ENCODE measurements around the gene GRIN2A.

GRIN2A gene

DNA sequence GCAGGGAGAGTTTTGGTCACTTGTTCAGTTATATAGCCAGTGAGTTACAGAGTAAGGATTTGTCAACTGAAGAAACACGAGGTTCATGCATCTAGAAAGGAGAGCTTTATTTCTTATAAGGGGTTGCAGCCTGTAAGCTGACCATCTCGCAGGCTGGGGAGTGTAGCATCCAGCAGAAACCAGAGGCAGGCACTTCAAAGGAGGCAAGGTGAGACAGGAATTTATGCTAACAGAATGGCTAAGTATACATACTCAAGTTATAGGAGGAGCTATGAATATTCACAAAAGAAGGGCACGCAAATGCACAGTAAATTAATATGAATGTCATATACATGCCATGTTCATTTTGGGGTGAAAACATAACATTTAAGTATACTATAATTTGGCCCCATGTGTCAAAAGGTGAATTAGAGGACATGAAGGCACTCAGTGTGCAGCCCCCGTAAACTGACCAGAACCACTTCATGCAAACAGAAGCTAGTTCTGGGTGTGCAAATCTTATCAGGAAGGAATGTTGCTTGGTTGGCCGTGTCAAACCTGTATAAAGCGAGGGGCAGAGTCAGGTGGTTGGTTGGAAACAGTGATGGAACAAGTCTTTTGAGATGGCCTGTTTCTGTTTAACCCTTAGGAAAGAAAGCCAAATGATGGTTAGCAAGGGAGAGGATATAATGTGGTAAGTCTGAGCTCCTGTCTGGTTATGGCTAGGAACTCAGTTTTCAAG is 97.0 kb downstream of the GRIN2A start:
- no peak overlapping the region for H3K27ac ChIP-seq (ENCODE audit: low read depth, low read length)
- H3K4me1 ChIP-seq (ENCODE audit: control insufficient read depth in 5 of 5, insufficient read depth in 5 of 5, low read length in 5 of 5), result peaks cover 2 to 14% (median 12%) of the 10 kb centered on the region in 5 donors
- H3K36me3 ChIP-seq (ENCODE audit: control insufficient read depth in 5 of 5, insufficient read depth in 5 of 5, low read length in 5 of 5), result no peaks in the 10 kb centered on the region
- H3K27me3 ChIP-seq (ENCODE audit: control insufficient read depth in 5 of 5, insufficient read depth in 4 of 5, low read length in 5 of 5), result peaks cover 0 to 3% (median 3%) of the 10 kb centered on the region in 5 donors
- no peaks in the 10 kb centered on the region for H3K9me3 ChIP-seq (ENCODE audit: control insufficient read depth in 5 of 5, low read length in 5 of 5)
- no peak overlapping the region for H3K9ac ChIP-seq (ENCODE audit: low read length in 5 of 5)
- no peak overlapping the region for H3K4me3 ChIP-seq (ENCODE audit: low read depth in 1 of 5, low read length in 5 of 5)

DNA sequence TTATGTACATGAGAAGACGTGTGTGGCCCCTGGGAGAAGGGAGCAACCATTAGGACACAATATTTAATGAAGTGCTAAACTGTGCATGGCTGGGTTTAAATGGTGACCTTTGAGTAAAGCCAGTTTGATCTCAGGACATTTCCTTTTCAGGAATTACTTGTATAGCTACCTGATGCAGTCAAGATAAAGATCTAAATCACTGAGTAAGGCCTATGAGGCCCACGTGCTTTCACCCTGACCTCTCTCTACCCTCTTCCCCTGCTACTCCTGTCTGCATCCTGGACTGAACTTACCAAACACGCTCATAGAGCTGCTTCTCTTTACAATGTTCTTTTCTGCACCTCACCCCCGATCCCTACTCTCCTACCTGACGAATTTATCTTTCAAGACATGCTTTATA is 98.9 kb downstream of the GRIN2A start:
- H3K9ac ChIP-seq (ENCODE audit: low read length in 5 of 5), result no peak overlapping the region
- no peak overlapping the region for H3K27ac ChIP-seq (ENCODE audit: low read depth, low read length)
- no peaks in the 10 kb centered on the region for H3K9me3 ChIP-seq (ENCODE audit: control insufficient read depth in 5 of 5, low read length in 5 of 5)
- H3K4me1 ChIP-seq (ENCODE audit: control insufficient read depth in 5 of 5, insufficient read depth in 5 of 5, low read length in 5 of 5), result peaks cover 2 to 21% (median 12%) of the 10 kb centered on the region in 5 donors
- no peaks in the 10 kb centered on the region for H3K36me3 ChIP-seq (ENCODE audit: control insufficient read depth in 5 of 5, insufficient read depth in 5 of 5, low read length in 5 of 5)
- H3K4me3 ChIP-seq (ENCODE audit: low read depth in 1 of 5, low read length in 5 of 5), result no peak overlapping the region
- peaks cover 0 to 3% (median 3%) of the 10 kb centered on the region in 5 donors for H3K27me3 ChIP-seq (ENCODE audit: control insufficient read depth in 5 of 5, insufficient read depth in 4 of 5, low read length in 5 of 5)

DNA sequence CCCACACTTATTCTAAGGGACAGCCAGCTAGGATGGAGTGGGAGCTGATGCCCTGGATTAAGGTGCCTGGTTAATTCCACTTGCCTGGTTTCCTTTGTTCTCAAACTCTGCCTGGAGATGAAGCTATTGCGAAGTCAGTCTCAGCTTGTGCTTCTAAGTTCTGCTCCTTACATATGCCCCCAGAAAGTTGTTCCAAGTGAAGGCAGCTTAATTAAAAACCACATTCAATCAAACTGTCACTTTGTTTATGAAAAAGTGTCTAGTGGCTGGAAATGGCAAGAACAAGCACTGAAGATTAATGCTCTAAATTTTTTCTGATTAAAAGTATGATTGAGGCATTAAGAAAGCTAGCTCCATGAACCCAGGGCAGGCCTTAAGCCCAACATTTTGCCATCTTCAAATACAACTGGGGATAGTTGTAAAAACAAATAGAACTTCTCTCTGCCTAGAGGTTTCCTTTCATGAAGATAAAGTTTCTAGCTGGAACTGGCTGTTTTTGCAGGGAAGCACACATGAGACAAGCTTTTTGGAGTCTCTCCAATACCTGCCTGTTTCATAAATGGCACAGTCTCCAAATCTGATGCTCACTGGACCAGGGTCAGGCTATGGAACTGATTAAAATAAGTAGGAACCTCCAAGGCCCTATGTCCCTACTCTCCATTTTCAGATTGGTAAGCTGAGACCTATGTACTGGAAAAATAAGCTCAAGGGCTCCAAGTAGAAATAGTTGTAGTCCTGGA is 100.9 kb downstream of the GRIN2A start:
- H3K4me1 ChIP-seq (ENCODE audit: control insufficient read depth in 5 of 5, insufficient read depth in 5 of 5, low read length in 5 of 5), result peaks cover 0 to 16% (median 9%) of the 10 kb centered on the region in 5 donors
- no peaks in the 10 kb centered on the region for H3K36me3 ChIP-seq (ENCODE audit: control insufficient read depth in 5 of 5, insufficient read depth in 5 of 5, low read length in 5 of 5)
- H3K9me3 ChIP-seq (ENCODE audit: control insufficient read depth in 5 of 5, low read length in 5 of 5), result peaks cover 0 to 6% (median 4%) of the 10 kb centered on the region in 5 donors
- no peak overlapping the region for H3K4me3 ChIP-seq (ENCODE audit: low read depth in 1 of 5, low read length in 5 of 5)
- H3K9ac ChIP-seq (ENCODE audit: low read length in 5 of 5), result no peak overlapping the region
- peaks cover 0 to 3% (median 3%) of the 10 kb centered on the region in 5 donors for H3K27me3 ChIP-seq (ENCODE audit: control insufficient read depth in 5 of 5, insufficient read depth in 4 of 5, low read length in 5 of 5)
- no peak overlapping the region for H3K27ac ChIP-seq (ENCODE audit: low read depth, low read length)

DNA sequence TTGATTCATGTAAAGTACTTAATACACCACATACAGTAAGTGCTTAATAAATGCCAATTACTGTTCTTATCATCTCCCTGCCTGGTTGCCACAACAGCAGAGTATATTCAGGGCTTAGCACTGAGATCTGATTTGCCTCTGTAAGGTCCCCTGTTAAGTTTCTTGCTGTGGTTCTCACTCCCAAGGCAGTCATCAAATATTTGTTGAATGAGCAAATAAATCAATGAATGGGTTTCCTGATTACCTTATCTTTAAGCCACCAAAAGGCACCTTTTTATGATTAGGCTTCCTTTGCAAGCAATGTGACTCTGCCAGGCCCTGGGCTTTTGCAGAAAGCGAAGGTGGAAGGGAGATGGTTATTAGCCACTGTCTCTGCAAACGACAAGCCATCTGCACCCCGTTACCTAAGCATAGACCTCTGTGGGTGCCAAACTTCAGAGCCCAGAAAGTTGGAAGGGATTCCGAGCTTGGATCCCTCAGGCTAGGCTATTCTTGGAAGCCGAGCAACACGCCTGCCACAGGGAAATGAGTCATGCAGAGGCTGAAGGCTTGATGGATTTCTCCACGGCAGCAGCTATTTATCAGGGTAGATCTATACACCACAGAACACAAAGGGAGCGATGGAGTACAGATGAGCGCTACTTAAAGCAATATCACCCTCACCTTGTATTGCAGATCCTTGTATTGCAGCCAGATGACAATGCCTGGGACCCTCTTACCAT is 102.0 kb downstream of the GRIN2A start:
- Histone ChIP-seq H3K27me3 (ENCODE audit: control insufficient read depth in 5 of 5, insufficient read depth in 4 of 5, low read length in 5 of 5) (peaks cover 0 to 3% (median 0%) of the 10 kb centered on the region in 5 donors), H3K36me3 (ENCODE audit: control insufficient read depth in 5 of 5, insufficient read depth in 5 of 5, low read length in 5 of 5) (no peaks in the 10 kb centered on the region), H3K9ac (ENCODE audit: low read length in 5 of 5) (no peak overlapping the region), H3K4me1 (ENCODE audit: control insufficient read depth in 5 of 5, insufficient read depth in 5 of 5, low read length in 5 of 5) (peaks cover 0 to 13% (median 9%) of the 10 kb centered on the region in 5 donors), H3K4me3 (ENCODE audit: low read depth in 1 of 5, low read length in 5 of 5) (no peak overlapping the region), H3K9me3 (ENCODE audit: control insufficient read depth in 5 of 5, low read length in 5 of 5) (peaks cover 0 to 6% (median 4%) of the 10 kb centered on the region in 5 donors), H3K27ac (ENCODE audit: low read depth, low read length) (no peak overlapping the region)

DNA sequence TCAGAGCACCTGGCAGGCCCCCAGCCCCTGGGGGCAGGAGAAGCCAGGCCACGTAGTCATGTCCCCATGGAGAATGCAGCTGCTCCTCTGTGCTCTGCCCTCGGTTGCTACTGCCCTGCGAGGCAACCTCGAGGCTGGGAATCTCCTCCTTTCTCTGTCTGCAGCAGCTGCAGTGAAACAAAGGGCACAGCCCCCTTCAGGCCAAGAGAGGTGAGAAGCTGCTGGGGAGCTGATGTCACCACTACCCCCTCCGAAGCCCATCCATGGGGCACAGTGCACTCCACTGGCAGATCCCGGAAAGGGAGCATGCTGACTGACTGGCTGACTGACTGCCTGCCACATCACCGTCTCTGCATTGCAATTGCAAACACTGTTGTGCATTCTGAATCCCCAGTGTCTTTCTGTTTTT is 103.7 kb downstream of the GRIN2A start:
- Histone ChIP-seq H3K4me3 (ENCODE audit: low read depth in 1 of 5, low read length in 5 of 5) (no peak overlapping the region), H3K27me3 (ENCODE audit: control insufficient read depth in 5 of 5, insufficient read depth in 4 of 5, low read length in 5 of 5) (no peaks in the 10 kb centered on the region), H3K36me3 (ENCODE audit: control insufficient read depth in 5 of 5, insufficient read depth in 5 of 5, low read length in 5 of 5) (no peaks in the 10 kb centered on the region), H3K4me1 (ENCODE audit: control insufficient read depth in 5 of 5, insufficient read depth in 5 of 5, low read length in 5 of 5) (peaks cover 0 to 13% (median 9%) of the 10 kb centered on the region in 5 donors), H3K27ac (ENCODE audit: low read depth, low read length) (no peak overlapping the region), H3K9me3 (ENCODE audit: control insufficient read depth in 5 of 5, low read length in 5 of 5) (peaks cover 0 to 6% (median 4%) of the 10 kb centered on the region in 5 donors), H3K9ac (ENCODE audit: low read length in 5 of 5) (no peak overlapping the region)

DNA sequence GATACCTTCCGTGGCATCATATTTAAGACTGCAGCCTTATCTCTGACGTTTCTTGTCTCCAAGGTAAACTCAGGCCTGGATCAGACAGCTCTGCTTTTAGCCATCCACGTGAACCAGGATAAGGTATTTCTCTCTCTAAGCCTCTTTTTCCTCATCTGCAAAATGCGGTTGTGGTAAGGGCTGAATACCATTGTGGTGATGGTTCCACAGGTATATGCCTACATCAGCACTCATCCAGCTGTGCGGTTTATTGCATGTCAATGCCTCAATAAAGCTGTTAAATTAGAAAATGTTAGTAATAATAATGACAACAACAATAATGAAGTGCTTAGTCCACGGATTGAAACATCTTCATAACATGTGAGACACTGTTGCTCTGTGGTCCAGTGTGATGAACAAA is 104.4 kb downstream of the GRIN2A start:
- H3K9me3 ChIP-seq (ENCODE audit: control insufficient read depth in 5 of 5, low read length in 5 of 5), result peaks cover 0 to 6% (median 4%) of the 10 kb centered on the region in 5 donors
- H3K36me3 ChIP-seq (ENCODE audit: control insufficient read depth in 5 of 5, insufficient read depth in 5 of 5, low read length in 5 of 5), result no peaks in the 10 kb centered on the region
- H3K4me1 ChIP-seq (ENCODE audit: control insufficient read depth in 5 of 5, insufficient read depth in 5 of 5, low read length in 5 of 5), result peaks cover 0 to 13% (median 9%) of the 10 kb centered on the region in 5 donors
- H3K27ac ChIP-seq (ENCODE audit: low read depth, low read length), result no peak overlapping the region
- H3K9ac ChIP-seq (ENCODE audit: low read length in 5 of 5), result no peak overlapping the region
- no peaks in the 10 kb centered on the region for H3K27me3 ChIP-seq (ENCODE audit: control insufficient read depth in 5 of 5, insufficient read depth in 4 of 5, low read length in 5 of 5)
- no peak overlapping the region for H3K4me3 ChIP-seq (ENCODE audit: low read depth in 1 of 5, low read length in 5 of 5)

DNA sequence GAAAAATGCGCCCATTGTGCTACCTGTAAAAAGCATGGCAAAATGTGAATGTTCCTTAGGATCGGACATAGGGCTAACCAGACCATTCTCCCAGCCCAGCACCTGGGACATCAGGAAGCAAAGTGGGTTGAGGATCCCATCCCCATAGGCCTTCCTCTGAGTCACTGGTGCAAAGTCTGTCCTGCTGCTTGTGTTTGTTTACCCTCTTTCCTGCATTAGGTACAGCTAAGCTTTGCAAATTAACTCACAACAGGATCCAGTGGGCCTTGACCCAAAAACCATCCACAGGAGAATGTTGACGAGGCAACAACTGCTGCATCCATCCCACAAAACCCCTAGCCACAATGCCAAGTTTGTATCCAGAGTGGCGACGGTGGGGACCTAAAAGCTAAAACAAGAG is 106.2 kb downstream of the GRIN2A start:
- Histone ChIP-seq H3K4me3 (ENCODE audit: low read depth in 1 of 5, low read length in 5 of 5) (no peak overlapping the region), H3K36me3 (ENCODE audit: control insufficient read depth in 5 of 5, insufficient read depth in 5 of 5, low read length in 5 of 5) (no peaks in the 10 kb centered on the region), H3K9me3 (ENCODE audit: control insufficient read depth in 5 of 5, low read length in 5 of 5) (peaks cover 0 to 6% (median 4%) of the 10 kb centered on the region in 5 donors), H3K9ac (ENCODE audit: low read length in 5 of 5) (no peak overlapping the region), H3K4me1 (ENCODE audit: control insufficient read depth in 5 of 5, insufficient read depth in 5 of 5, low read length in 5 of 5) (peaks cover 0 to 13% (median 9%) of the 10 kb centered on the region in 5 donors), H3K27ac (ENCODE audit: low read depth, low read length) (no peak overlapping the region), H3K27me3 (ENCODE audit: control insufficient read depth in 5 of 5, insufficient read depth in 4 of 5, low read length in 5 of 5) (peaks cover 0 to 2% (median 0%) of the 10 kb centered on the region in 5 donors)

DNA sequence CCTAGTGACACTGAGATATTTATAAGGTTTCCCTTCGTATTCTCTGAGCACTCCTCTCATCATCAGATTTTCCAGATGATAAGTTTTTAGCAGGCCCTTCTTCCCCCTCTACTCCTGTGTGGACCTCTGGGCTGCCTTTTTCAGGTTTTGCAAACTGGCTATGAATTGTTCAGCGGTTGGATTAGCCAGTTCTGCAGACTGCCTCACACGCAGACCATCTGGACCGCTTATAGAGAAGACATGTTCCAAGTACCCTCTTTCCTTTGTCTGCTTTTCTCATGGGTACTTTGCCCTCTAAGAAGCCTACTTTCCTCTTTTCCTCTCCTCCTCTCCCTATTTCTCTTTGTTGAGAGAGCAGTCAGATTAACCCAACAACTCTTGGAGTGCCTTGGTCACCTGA is 111.6 kb downstream of the GRIN2A start:
- H3K36me3 ChIP-seq (ENCODE audit: control insufficient read depth in 5 of 5, insufficient read depth in 5 of 5, low read length in 5 of 5), result no peaks in the 10 kb centered on the region
- H3K9ac ChIP-seq (ENCODE audit: low read length in 5 of 5), result no peak overlapping the region
- H3K9me3 ChIP-seq (ENCODE audit: control insufficient read depth in 5 of 5, low read length in 5 of 5), result peaks cover 0 to 2% (median 0%) of the 10 kb centered on the region in 5 donors
- H3K4me1 ChIP-seq (ENCODE audit: control insufficient read depth in 5 of 5, insufficient read depth in 5 of 5, low read length in 5 of 5), result peaks cover 0 to 7% (median 3%) of the 10 kb centered on the region in 5 donors
- H3K4me3 ChIP-seq (ENCODE audit: low read depth in 1 of 5, low read length in 5 of 5), result no peak overlapping the region
- peaks cover 0 to 7% (median 0%) of the 10 kb centered on the region in 5 donors for H3K27me3 ChIP-seq (ENCODE audit: control insufficient read depth in 5 of 5, insufficient read depth in 4 of 5, low read length in 5 of 5)
- H3K27ac ChIP-seq (ENCODE audit: low read depth, low read length), result no peak overlapping the region

DNA sequence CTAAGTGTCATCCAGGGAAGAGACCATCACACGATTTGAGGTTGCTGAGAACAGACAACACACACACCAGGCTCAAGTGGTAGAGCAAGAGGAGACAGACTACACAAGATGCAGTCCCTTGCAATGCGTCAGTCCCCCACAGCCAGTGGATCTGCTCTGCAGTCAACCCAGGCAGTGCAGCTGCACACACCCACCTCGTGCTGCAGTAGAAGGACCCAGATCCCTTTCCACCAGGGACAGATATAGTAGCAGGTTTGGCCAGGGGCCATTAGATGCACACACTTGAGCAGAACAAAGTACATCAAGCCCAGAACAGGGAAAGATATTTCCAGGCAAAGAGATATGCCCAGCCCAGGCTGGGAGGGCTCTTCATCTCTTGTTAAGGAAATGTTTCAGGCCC is 112.9 kb downstream of the GRIN2A start:
- Histone ChIP-seq H3K27me3 (ENCODE audit: control insufficient read depth in 5 of 5, insufficient read depth in 4 of 5, low read length in 5 of 5) (peaks cover 0 to 7% (median under 1%) of the 10 kb centered on the region in 5 donors), H3K27ac (ENCODE audit: low read depth, low read length) (no peak overlapping the region), H3K4me1 (ENCODE audit: control insufficient read depth in 5 of 5, insufficient read depth in 5 of 5, low read length in 5 of 5) (peaks cover 0 to 7% (median 3%) of the 10 kb centered on the region in 5 donors)

More for the DNA sequence above, 112.9 kb downstream of the GRIN2A start:
- no peaks in the 10 kb centered on the region for H3K36me3 ChIP-seq (ENCODE audit: control insufficient read depth in 5 of 5, insufficient read depth in 5 of 5, low read length in 5 of 5)
- no peak overlapping the region for H3K9ac ChIP-seq (ENCODE audit: low read length in 5 of 5)
- no peak overlapping the region for H3K4me3 ChIP-seq (ENCODE audit: low read depth in 1 of 5, low read length in 5 of 5)
- H3K9me3 ChIP-seq (ENCODE audit: control insufficient read depth in 5 of 5, low read length in 5 of 5), result peaks cover 0 to 2% (median 0%) of the 10 kb centered on the region in 5 donors

All from subcutaneous abdominal adipose tissue (tissue), 5 donors.